Breast epithelium (tissue), 4 donors: ENCODE measurements around the gene PHRF1. TPM values are rescaled to one million over a fixed set of nuclear protein-coding genes. Genes with fewer than 3 reads are reported as not detected.

Experiments
- DNase-seq, 2 donors: peaks; one replicate each; pipeline ENCODE4 v3.0.0-alpha.2; 2019; ENCODE audit warnings: low spot score in 2 of 2
- H3K27ac ChIP-seq, 2 donors: fragments of 200-600 bp; sonication (generic) in 1 of 2; one replicate each; pipeline ENCODE4 v1.5.1; 2016 to 2019; ENCODE audit warnings: mild to moderate bottlenecking in 1 of 2
- H3K27me3 ChIP-seq, 2 donors: fragments of 200-600 bp; sonication (generic) in 1 of 2; one replicate each; pipeline versions ENCODE4 v1.5.1 to v1.6.0; 2017 to 2019; ENCODE audit warnings: control low read depth in 1 of 2, mild to moderate bottlenecking in 1 of 2
- H3K36me3 ChIP-seq: fragments of 200-600 bp; one replicate; pipeline ENCODE4 v1.5.1; 2019
- H3K4me1 ChIP-seq, 2 donors: fragments of 200-600 bp; sonication (generic); one replicate each; pipeline ENCODE4 v1.5.1; 2016 to 2019; ENCODE audit warnings: control low read depth in 1 of 2
- H3K4me3 ChIP-seq, 3 donors: fragments of 200-600 bp; sonication (generic); 1 replicate in 2 of 3; 2 replicates in 1 of 3; pipeline ENCODE4 v1.5.1; 2016 to 2019; ENCODE audit warnings: mild to moderate bottlenecking in 3 of 3, moderate library complexity in 2 of 3
- H3K9me3 ChIP-seq, 2 donors: fragments of 200-600 bp; sonication (generic) in 1 of 2; one replicate each; pipeline ENCODE4 v1.5.1; 2016 to 2019; ENCODE audit warnings: control low read depth in 1 of 2
- CTCF ChIP-seq, 3 donors: fragments of 450-650 bp; IDR thresholded peaks; one replicate each; pipeline ENCODE4 v1.5.1; 2016 to 2017; ENCODE audit warnings: antibody characterized with exemption in 3 of 3, mild to moderate bottlenecking in 3 of 3, moderate library complexity in 3 of 3
- POLR2A ChIP-seq: fragments of 450-650 bp; IDR thresholded peaks from one replicate; pipeline ENCODE4 v1.6.1; 2016; ENCODE audit warnings: antibody characterized with exemption, mild to moderate bottlenecking, moderate library complexity
- POLR2AphosphoS5 ChIP-seq, 3 donors: sonication (generic); formaldehyde crosslinking; IDR thresholded peaks; one replicate each; pipeline ENCODE4 v1.6.1; 2017; ENCODE audit warnings: antibody characterized with exemption in 3 of 3
- intact Hi-C: fragments of 100-400 bp; cut with DNase I; formaldehyde crosslinking; loops from one replicate; pipeline ENCODE4 v1.15.1; 2023; ENCODE audit warnings: low total_unique reads
- total RNA-seq, 3 donors: library from RNA; depleted of rRNA; stranded (reverse); fragments of >200 nt; gene quantifications; one replicate each; pipeline ENCODE4 v1.1.0, GENCODE V29; 2016

Gene PHRF1
- total RNA-seq, 3 donors from 2014 or later: 18.6 to 22.1 (median 21.3) TPM

GRCh38 chr11:657691-658126 is 81.4 kb downstream of the PHRF1 start:
- Histone ChIP-seq H3K4me3 (peak overlapping the region in 1 of 3 donors; percentile 13), H3K27me3 (no peaks in the 10 kb centered on the region), H3K36me3 (no peaks in the 10 kb centered on the region), H3K9me3 (no peaks in the 10 kb centered on the region), H3K4me1 (no peaks in the 10 kb centered on the region), H3K27ac (peak overlapping the region; percentile 57 to 60)
- intact Hi-C loops: loop anchor here (2.0 kb wide), 1 partner anchor 79 kb away; no protein-coding TSS in a partner anchor
- DNase-seq: no peak
- TF ChIP-seq POLR2AphosphoS5 (IDR thresholded peaks at IDR 0.05): no peak
- no peak for TF ChIP-seq CTCF (IDR thresholded peaks at IDR 0.05)
- no peak for TF ChIP-seq POLR2A

- H3K4me1 ChIP-seq: no peaks in the 10 kb centered on the region
- TF ChIP-seq POLR2A (no peak), POLR2AphosphoS5 (IDR thresholded peaks at IDR 0.05) (no peak), CTCF (IDR thresholded peaks at IDR 0.05) (no peak)
- no peaks in the 10 kb centered on the region for H3K27me3 ChIP-seq
- no peak for DNase-seq
- H3K9me3 ChIP-seq: no peaks in the 10 kb centered on the region
- H3K4me3 ChIP-seq: no peak overlapping the region
- H3K27ac ChIP-seq: no peak overlapping the region
- no peaks in the 10 kb centered on the region for H3K36me3 ChIP-seq
- intact Hi-C loops: loop anchor here (2.0 kb wide), 1 partner anchor 77 kb away; no protein-coding TSS in a partner anchor
Observed at GRCh38 chr11:659532-660085, 83.3 kb downstream of the PHRF1 start.

DNA sequence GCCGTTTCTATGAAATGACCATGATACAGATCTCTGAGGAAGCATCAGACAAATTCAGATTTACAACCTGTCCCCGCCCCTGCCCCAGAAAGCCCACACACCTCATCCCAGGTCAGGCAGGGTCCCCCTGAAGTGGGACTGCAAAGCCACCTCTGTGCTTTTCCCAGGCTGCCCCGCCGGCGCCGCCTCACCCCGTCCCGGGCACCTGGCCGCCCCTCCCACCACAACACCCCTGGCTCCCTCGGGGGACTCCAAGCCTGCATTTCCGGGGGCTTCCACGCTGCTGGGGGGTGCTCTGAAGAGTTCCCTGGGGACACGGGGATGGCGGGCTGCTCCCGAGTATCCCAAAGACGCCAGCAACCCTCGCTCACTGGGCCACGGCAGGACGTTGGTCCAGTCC is 84.0 kb downstream of the PHRF1 start:
- Histone ChIP-seq H3K9me3 (no peaks in the 10 kb centered on the region), H3K36me3 (no peaks in the 10 kb centered on the region), H3K27ac (no peak overlapping the region), H3K4me1 (peaks cover 0 to under 1% of the 10 kb centered on the region in 2 donors), H3K27me3 (no peaks in the 10 kb centered on the region), H3K4me3 (no peak overlapping the region)
- intact Hi-C loops: no loop called here
- no peak for DNase-seq
- no peak for TF ChIP-seq CTCF (IDR thresholded peaks at IDR 0.05)
- TF ChIP-seq POLR2A: no peak
- TF ChIP-seq POLR2AphosphoS5 (IDR thresholded peaks at IDR 0.05): no peak

DNA sequence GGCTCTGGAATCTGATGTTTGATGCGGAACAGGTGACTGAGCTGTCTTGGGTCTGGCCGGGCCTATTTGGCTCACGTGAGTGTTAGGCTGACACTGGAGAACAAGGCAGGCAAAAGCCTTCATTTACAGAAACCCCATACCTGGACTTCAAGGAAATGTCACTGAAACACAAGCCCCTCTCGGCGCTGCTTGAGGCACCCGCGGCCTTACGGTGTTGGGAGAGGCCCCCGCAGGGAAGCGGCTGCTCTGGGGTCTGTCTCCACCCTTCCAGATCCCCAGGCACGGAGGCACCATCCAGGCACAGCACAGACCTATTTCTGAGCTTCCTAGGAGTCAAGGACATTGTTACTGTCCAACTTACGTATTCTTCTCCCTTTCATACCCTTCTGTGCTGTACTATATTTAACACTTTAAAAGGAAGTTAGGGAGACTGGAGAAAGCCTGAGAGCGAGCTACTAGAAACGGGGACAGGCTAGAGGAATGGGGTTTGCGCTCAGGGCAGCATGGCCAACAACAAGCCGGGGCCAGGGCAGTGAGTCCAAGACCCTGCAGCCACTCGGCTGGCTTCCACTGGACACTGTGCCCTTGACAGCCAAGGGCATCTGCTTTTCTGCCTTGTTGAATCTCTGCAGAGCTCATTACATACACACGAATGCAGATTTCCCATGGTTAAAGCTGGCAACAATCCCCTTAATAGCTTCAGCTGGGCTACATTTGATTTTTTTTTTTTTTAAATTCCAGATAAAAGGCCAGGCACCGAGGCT is 84.6 kb downstream of the PHRF1 start:
- Histone ChIP-seq H3K27me3 (no peaks in the 10 kb centered on the region), H3K9me3 (no peaks in the 10 kb centered on the region), H3K36me3 (no peaks in the 10 kb centered on the region), H3K4me3 (no peak overlapping the region), H3K27ac (no peak overlapping the region), H3K4me1 (peaks cover 0 to 3% of the 10 kb centered on the region in 2 donors)
- intact Hi-C loops: no loop called here
- TF ChIP-seq CTCF (IDR thresholded peaks at IDR 0.05) (no peak), POLR2A (no peak), POLR2AphosphoS5 (IDR thresholded peaks at IDR 0.05) (no peak)
- no peak for DNase-seq

Other genes with a start within 250 kb of the PHRF1 start
- gene B4GALNT4, start 207.0 kb upstream of the PHRF1 start, total RNA-seq: 10 to 100 TPM in 1 of 3 donors, 1 to 10 TPM in 1, under 1 TPM in 1; 0.48 to 11.3 (median 8.2) TPM
- 10 to 100 TPM in 2 of 3 donors, under 1 TPM in 1; 0.32 to 60.9 (median 36.7) TPM for gene PKP3, start 182.3 kb upstream of the PHRF1 start, total RNA-seq
- 10 to 100 TPM; 37.3 to 49.8 (median 46.5) TPM for gene SIGIRR, start 161.5 kb upstream of the PHRF1 start, total RNA-seq
- gene ANO9, start 134.5 kb upstream of the PHRF1 start, total RNA-seq: 10 to 100 TPM in 1 of 3 donors, 1 to 10 TPM in 1, under 1 TPM in 1; 0.32 to 14.2 (median 9.8) TPM
- 10 to 100 TPM; 23.8 to 53.7 (median 33.1) TPM for gene PTDSS2, start 126.2 kb upstream of the PHRF1 start, total RNA-seq
- 100 to 1,000 TPM; 139 to 249 (median 209) TPM for gene RNH1, start 69.2 kb upstream of the PHRF1 start, total RNA-seq
- 10 to 100 TPM; 33.2 to 50.1 (median 33.4) TPM for gene HRAS, start 40.9 kb upstream of the PHRF1 start, total RNA-seq
- 1 to 10 TPM in 2 of 3 donors, under 1 TPM in 1; 0.16 to 1.6 (median 1.3) TPM for gene LRRC56, start 38.9 kb upstream of the PHRF1 start, total RNA-seq
- 1 to 10 TPM; 2.6 to 6.1 (median 5.2) TPM for gene LMNTD2, start 15.7 kb upstream of the PHRF1 start, total RNA-seq
- gene RASSF7, start 15.5 kb upstream of the PHRF1 start, total RNA-seq: 10 to 100 TPM in 2 of 3 donors, 1 to 10 TPM in 1; 7.5 to 58.5 (median 33.1) TPM
- 10 to 100 TPM; 13.3 to 29.9 (median 27.9) TPM for gene IRF7, start 39.5 kb downstream of the PHRF1 start, total RNA-seq
- 1 to 10 TPM in 1 of 3 donors, not detected in 2; 6.2 TPM for gene CDHR5, start 48.5 kb downstream of the PHRF1 start, total RNA-seq
- gene SCT, start 50.7 kb downstream of the PHRF1 start, total RNA-seq: not detected
- gene DRD4, start 60.8 kb downstream of the PHRF1 start, total RNA-seq: under 1 TPM in 1 of 3 donors, not detected in 2; 0.29 TPM
- gene DEAF1, start 118.8 kb downstream of the PHRF1 start, total RNA-seq: 10 to 100 TPM; 25.3 to 42.6 (median 39.8) TPM
- gene TMEM80, start 119.3 kb downstream of the PHRF1 start, total RNA-seq: 10 to 100 TPM; 25.9 to 51.8 (median 29.1) TPM
- gene EPS8L2, start 129.8 kb downstream of the PHRF1 start, total RNA-seq: 100 to 1,000 TPM in 2 of 3 donors, 1 to 10 TPM in 1; 6.1 to 151 (median 115) TPM
- gene TALDO1, start 171.0 kb downstream of the PHRF1 start, total RNA-seq: 100 to 1,000 TPM; 137 to 239 (median 141) TPM
- gene GATD1, start 201.0 kb downstream of the PHRF1 start, total RNA-seq: 10 to 100 TPM in 2 of 3 donors, 1 to 10 TPM in 1; 9.9 to 17.4 (median 16.4) TPM
- gene CEND1, start 213.6 kb downstream of the PHRF1 start, total RNA-seq: not detected
- gene SLC25A22, start 221.8 kb downstream of the PHRF1 start, total RNA-seq: 10 to 100 TPM in 1 of 3 donors, 1 to 10 TPM in 2; 2.7 to 11.5 (median 4.7) TPM
- 10 to 100 TPM; 10.2 to 17.3 (median 16.7) TPM for gene PIDD1, start 228.8 kb downstream of the PHRF1 start, total RNA-seq
- 1,000 to 10,000 TPM in 2 of 3 donors, 100 to 1,000 TPM in 1; 583 to 1,665 (median 1,093) TPM for gene RPLP2, start 233.5 kb downstream of the PHRF1 start, total RNA-seq
- 100 to 1,000 TPM; 103 to 266 (median 109) TPM for gene PNPLA2, start 242.4 kb downstream of the PHRF1 start, total RNA-seq